Vagina (tissue), 2 donors: ENCODE data around the gene LRIT2. TPM values are rescaled to one million over a fixed set of nuclear protein-coding genes. Genes with fewer than 3 reads are reported as not detected.

ENCODE experiments used
- DNase-seq, 2 donors: peaks; one replicate each; pipeline ENCODE4 v3.0.0-alpha.2; 2017; ENCODE audit errors: extremely low spot score in 2 of 2
- H3K27ac ChIP-seq: fragments of 200-600 bp; sonication (generic); one replicate; pipeline ENCODE4 v1.5.1; 2019
- H3K27me3 ChIP-seq: fragments of 200-600 bp; sonication (generic); one replicate; pipeline ENCODE4 v1.5.1; 2019
- H3K36me3 ChIP-seq, 2 donors: fragments of 200-600 bp; sonication (generic); one replicate each; pipeline ENCODE4 v1.5.1; 2017 to 2019
- H3K4me1 ChIP-seq: fragments of 200-600 bp; sonication (generic); one replicate; pipeline ENCODE4 v1.5.1; 2019
- H3K4me3 ChIP-seq, 2 donors: fragments of 200-600 bp; sonication (generic); 1 replicate in 1 of 2; 2 replicates in 1 of 2; pipeline ENCODE4 v1.5.1; 2016 to 2019
- H3K9me3 ChIP-seq: fragments of 200-600 bp; sonication (generic); one replicate; pipeline ENCODE4 v1.5.1; 2019
- POLR2A ChIP-seq, 2 donors: fragments of 450-650 bp; IDR thresholded peaks; one replicate each; pipeline ENCODE4 v1.6.1; 2017; ENCODE audit warnings: antibody characterized with exemption in 2 of 2, mild to moderate bottlenecking in 2 of 2, moderate library complexity in 2 of 2
- POLR2AphosphoS5 ChIP-seq, 2 donors: sonication (generic); formaldehyde crosslinking; IDR thresholded peaks; one replicate each; pipeline ENCODE4 v1.9.0; 2017; ENCODE audit warnings: antibody characterized with exemption in 2 of 2, mild to moderate bottlenecking in 2 of 2, low read depth in 1 of 2; ENCODE audit not compliant: insufficient read depth in 1 of 2
- intact Hi-C: fragments of 100-400 bp; cut with DNase I; formaldehyde crosslinking; loops from one replicate; pipeline ENCODE4 v1.15.1; 2023
- total RNA-seq: library from RNA; depleted of rRNA; stranded (reverse); fragments of >200 nt; gene quantifications from one replicate; pipeline ENCODE4 v1.2.3, GENCODE V29; 2016
- TF ChIP-seq, protein P1 (sequence below), 3 experiments: fragments of 450-650 bp in 2 of 3; fragments of 200-600 bp in 1 of 3; sonication (generic) in 1 of 3; IDR thresholded peaks; one replicate each; pipeline ENCODE4 v1.5.1; 2017 to 2019; ENCODE audit warnings: antibody characterized with exemption in 3 of 3, mild to moderate bottlenecking in 2 of 3, moderate library complexity in 2 of 3

The LRIT2 gene
- total RNA-seq, 1 donor from 2014 or later: not detected

DNA sequence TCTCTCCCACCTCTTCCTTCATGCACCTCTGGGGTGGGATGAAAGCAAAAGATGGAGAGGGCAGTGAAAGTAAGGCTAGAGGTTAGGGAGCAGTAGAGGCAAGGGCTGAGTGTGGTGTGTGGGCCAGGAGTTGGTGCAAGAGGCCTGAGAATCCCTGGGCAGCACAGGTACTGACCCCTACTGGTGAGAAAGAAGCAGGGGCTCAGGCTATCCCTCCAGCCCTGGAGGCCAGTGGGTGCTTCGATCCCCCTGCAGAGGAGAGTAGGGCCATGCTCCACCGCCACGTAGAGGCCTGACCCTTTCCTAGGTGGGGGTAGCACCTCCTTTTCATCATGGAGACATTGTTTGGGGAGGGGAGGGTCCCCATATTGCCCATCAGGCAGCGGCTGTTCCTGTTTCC, 21.2 kb downstream of the LRIT2 start:
- Histone ChIP-seq H3K4me1 (no peaks in the 10 kb centered on the region), H3K27ac (no peak overlapping the region), H3K4me3 (no peak overlapping the region), H3K36me3 (no peaks in the 10 kb centered on the region), H3K27me3 (no peaks in the 10 kb centered on the region), H3K9me3 (no peaks in the 10 kb centered on the region)
- no peak for DNase-seq
- no peak for TF ChIP-seq POLR2A (IDR thresholded peaks at IDR 0.05)
- TF ChIP-seq, protein P1, sequence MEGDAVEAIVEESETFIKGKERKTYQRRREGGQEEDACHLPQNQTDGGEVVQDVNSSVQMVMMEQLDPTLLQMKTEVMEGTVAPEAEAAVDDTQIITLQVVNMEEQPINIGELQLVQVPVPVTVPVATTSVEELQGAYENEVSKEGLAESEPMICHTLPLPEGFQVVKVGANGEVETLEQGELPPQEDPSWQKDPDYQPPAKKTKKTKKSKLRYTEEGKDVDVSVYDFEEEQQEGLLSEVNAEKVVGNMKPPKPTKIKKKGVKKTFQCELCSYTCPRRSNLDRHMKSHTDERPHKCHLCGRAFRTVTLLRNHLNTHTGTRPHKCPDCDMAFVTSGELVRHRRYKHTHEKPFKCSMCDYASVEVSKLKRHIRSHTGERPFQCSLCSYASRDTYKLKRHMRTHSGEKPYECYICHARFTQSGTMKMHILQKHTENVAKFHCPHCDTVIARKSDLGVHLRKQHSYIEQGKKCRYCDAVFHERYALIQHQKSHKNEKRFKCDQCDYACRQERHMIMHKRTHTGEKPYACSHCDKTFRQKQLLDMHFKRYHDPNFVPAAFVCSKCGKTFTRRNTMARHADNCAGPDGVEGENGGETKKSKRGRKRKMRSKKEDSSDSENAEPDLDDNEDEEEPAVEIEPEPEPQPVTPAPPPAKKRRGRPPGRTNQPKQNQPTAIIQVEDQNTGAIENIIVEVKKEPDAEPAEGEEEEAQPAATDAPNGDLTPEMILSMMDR (IDR thresholded peaks at IDR 0.05): no peak
- no peak for TF ChIP-seq POLR2AphosphoS5 (IDR thresholded peaks at IDR 0.05; ENCODE audit: insufficient read depth in 1 of 2, low read depth in 1 of 2)
- intact Hi-C loops: no loop called here

GRCh38 chr10:84202349-84202748, 23.0 kb downstream of the LRIT2 start:
- H3K4me1 ChIP-seq: no peaks in the 10 kb centered on the region
- H3K27me3 ChIP-seq: no peaks in the 10 kb centered on the region
- H3K9me3 ChIP-seq: no peaks in the 10 kb centered on the region
- DNase-seq: no peak
- H3K36me3 ChIP-seq: no peaks in the 10 kb centered on the region
- H3K27ac ChIP-seq: no peak overlapping the region
- no peak overlapping the region for H3K4me3 ChIP-seq
- intact Hi-C loops: no loop called here
- TF ChIP-seq POLR2AphosphoS5 (IDR thresholded peaks at IDR 0.05; ENCODE audit: insufficient read depth in 1 of 2, low read depth in 1 of 2) (no peak), POLR2A (IDR thresholded peaks at IDR 0.05) (no peak)
- TF ChIP-seq, protein P1 (IDR thresholded peaks at IDR 0.05): no peak

DNA sequence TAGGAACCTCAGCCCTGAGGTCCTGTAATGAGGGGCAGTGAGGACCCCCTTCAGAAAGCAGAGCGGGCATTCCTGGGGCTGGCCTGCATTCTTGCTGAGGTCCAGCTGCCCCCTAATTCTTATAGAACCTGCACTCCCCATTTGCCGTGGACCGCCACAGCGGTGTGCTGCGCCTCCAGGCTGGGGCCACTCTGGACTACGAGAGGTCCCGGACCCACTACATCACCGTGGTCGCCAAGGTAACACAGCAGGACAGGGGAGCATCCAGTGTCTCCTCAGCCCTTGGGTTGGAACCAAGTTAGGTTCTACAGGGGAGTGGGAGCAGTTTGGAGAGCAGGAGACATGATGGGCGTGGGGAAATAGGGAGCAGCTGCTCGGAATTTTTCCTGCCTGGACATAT, 23.7 kb downstream of the LRIT2 start:
- Histone ChIP-seq H3K36me3 (no peaks in the 10 kb centered on the region), H3K4me1 (no peaks in the 10 kb centered on the region), H3K27ac (no peak overlapping the region), H3K27me3 (no peaks in the 10 kb centered on the region), H3K9me3 (no peaks in the 10 kb centered on the region), H3K4me3 (no peak overlapping the region)
- intact Hi-C loops: no loop called here
- no peak for DNase-seq
- no peak for TF ChIP-seq POLR2AphosphoS5 (IDR thresholded peaks at IDR 0.05; ENCODE audit: insufficient read depth in 1 of 2, low read depth in 1 of 2)
- TF ChIP-seq, protein P1 (IDR thresholded peaks at IDR 0.05): no peak
- no peak for TF ChIP-seq POLR2A (IDR thresholded peaks at IDR 0.05)

DNA sequence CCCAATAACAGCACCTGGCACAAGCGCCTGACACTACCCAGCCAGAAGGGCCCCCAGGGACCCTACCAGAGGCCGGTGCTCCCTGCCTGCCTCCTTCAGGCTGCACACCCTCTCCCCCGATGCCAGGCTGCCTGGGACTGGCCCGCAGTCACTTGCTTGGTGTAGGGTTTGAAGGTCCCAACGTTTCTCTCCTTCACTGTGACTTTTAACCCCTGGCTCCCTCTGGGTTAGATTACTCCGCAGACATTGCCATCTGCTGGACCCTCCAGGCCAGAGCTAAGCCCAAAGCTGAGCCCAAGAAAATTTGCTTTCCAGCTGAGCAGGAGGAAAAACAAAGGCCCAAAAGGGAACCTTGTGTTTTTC, 24.1 kb downstream of the LRIT2 start:
- no peaks in the 10 kb centered on the region for H3K27me3 ChIP-seq
- intact Hi-C loops: no loop called here
- no peak for DNase-seq

DNA sequence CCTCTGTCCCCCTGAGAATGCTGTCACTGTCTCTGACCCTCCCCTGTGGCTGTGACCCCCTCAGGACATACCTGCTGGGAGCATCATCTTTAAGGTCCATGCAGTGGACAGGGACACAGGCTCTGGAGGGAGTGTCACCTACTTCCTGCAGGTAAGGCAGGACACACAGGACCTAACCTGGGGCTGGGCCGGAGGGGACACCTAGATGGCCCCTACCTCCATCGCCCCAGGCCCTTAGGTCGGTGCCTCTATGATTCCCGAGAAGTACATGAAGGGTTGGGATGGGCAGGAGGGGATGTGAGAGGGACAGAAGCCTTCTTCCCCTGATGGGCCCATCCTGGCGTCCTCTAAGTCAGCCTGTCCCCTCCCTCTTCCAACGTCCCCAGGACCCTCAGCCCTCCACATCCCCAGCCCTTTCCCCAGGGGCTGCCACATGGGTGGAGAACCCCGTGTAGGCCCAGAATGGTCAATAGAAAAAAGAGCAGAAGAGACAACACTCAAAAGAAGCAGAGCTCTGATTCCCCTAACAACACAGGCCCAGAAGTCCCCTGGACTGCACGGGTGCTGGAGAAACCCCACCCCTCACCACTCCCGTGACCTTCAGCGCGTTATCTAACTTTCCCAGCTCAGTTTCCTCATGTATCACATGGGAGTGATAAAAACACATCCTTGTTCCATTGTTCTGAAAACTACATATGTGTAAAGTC, 24.7 kb downstream of the LRIT2 start:
- Histone ChIP-seq H3K27me3 (no peaks in the 10 kb centered on the region), H3K4me1 (no peaks in the 10 kb centered on the region), H3K27ac (no peak overlapping the region), H3K9me3 (no peaks in the 10 kb centered on the region), H3K36me3 (no peaks in the 10 kb centered on the region), H3K4me3 (no peak overlapping the region)
- no peak for DNase-seq
- intact Hi-C loops: no loop called here
- TF ChIP-seq, protein P1 (IDR thresholded peaks at IDR 0.05): no peak
- TF ChIP-seq POLR2A (IDR thresholded peaks at IDR 0.05) (no peak), POLR2AphosphoS5 (IDR thresholded peaks at IDR 0.05; ENCODE audit: insufficient read depth in 1 of 2, low read depth in 1 of 2) (no peak)

More for the DNA sequence above, 24.1 kb downstream of the LRIT2 start:
- no peak overlapping the region for H3K4me3 ChIP-seq
- no peaks in the 10 kb centered on the region for H3K9me3 ChIP-seq
- H3K4me1 ChIP-seq: no peaks in the 10 kb centered on the region
- H3K36me3 ChIP-seq: no peaks in the 10 kb centered on the region
- TF ChIP-seq, protein P1 (IDR thresholded peaks at IDR 0.05): no peak
- H3K27ac ChIP-seq: no peak overlapping the region
